Measurements from ENCODE around the gene HSPA12A. TPM values are rescaled to one million over a fixed set of nuclear protein-coding genes. Genes with fewer than 3 reads are reported as not detected.

The HSPA12A gene
- total and polyA plus RNA-seq, 2 experiments from 2014 or later = 8.3 to 9.6 TPM

- DNase-seq (ENCODE audit: low read depth in 1 of 2, low spot score in 1 of 2) = no peak
- Histone ChIP-seq H3K9me3 (ENCODE audit: low read depth) (no peaks in the 10 kb centered on the region), H3K27ac (no peak overlapping the region), H3K4me3 (no peak overlapping the region), H3K4me1 (ENCODE audit: low read depth) (peaks cover 23% of the 10 kb centered on the region), H3K36me3 (no peaks in the 10 kb centered on the region), H3K27me3 (no peaks in the 10 kb centered on the region)
- TF ChIP-seq, protein P1, sequence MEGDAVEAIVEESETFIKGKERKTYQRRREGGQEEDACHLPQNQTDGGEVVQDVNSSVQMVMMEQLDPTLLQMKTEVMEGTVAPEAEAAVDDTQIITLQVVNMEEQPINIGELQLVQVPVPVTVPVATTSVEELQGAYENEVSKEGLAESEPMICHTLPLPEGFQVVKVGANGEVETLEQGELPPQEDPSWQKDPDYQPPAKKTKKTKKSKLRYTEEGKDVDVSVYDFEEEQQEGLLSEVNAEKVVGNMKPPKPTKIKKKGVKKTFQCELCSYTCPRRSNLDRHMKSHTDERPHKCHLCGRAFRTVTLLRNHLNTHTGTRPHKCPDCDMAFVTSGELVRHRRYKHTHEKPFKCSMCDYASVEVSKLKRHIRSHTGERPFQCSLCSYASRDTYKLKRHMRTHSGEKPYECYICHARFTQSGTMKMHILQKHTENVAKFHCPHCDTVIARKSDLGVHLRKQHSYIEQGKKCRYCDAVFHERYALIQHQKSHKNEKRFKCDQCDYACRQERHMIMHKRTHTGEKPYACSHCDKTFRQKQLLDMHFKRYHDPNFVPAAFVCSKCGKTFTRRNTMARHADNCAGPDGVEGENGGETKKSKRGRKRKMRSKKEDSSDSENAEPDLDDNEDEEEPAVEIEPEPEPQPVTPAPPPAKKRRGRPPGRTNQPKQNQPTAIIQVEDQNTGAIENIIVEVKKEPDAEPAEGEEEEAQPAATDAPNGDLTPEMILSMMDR (IDR thresholded peaks at IDR 0.05; ENCODE audit: low read depth, low read length) = no peak
Measured at GRCh38 chr10:116699049-116699448, 43.3 kb downstream of the HSPA12A start.

GRCh38 chr10:116698364-116698763 lies 44.0 kb downstream of the HSPA12A start:
- Histone ChIP-seq H3K4me1 (ENCODE audit: low read depth) (peaks cover 30% of the 10 kb centered on the region), H3K4me3 (no peak overlapping the region), H3K9me3 (ENCODE audit: low read depth) (no peaks in the 10 kb centered on the region), H3K27ac (no peak overlapping the region), H3K27me3 (no peaks in the 10 kb centered on the region), H3K36me3 (no peaks in the 10 kb centered on the region)
- TF ChIP-seq, protein P1 (IDR thresholded peaks at IDR 0.05; ENCODE audit: low read depth, low read length) = no peak
- no peak for DNase-seq (ENCODE audit: low read depth in 1 of 2, low spot score in 1 of 2)

DNA sequence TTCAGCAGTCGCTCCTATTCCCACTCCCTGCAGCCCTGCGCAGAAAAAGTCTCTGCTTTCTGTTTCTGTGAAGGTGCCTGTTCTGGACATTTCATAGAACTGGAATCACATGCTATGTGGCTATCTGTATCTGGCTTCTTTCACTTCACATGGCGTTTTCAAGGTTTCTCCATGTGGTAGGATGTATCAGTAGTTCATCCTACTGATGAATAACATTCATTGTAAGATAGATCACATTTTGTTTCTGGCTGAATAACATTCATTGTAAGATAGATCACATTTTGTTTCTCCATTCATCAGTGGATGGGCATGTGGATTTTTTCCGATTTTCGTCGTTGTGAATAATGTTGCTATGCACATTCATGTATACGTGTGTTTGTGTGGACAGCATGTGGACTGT lies 44.5 kb downstream of the HSPA12A start:
- no peak for DNase-seq (ENCODE audit: low read depth in 1 of 2, low spot score in 1 of 2)
- Histone ChIP-seq H3K4me3 (no peak overlapping the region), H3K36me3 (no peaks in the 10 kb centered on the region), H3K27me3 (no peaks in the 10 kb centered on the region), H3K9me3 (ENCODE audit: low read depth) (no peaks in the 10 kb centered on the region), H3K4me1 (ENCODE audit: low read depth) (peaks cover 30% of the 10 kb centered on the region), H3K27ac (no peak overlapping the region)
- TF ChIP-seq, protein P1 (IDR thresholded peaks at IDR 0.05; ENCODE audit: low read depth, low read length) = no peak

DNA sequence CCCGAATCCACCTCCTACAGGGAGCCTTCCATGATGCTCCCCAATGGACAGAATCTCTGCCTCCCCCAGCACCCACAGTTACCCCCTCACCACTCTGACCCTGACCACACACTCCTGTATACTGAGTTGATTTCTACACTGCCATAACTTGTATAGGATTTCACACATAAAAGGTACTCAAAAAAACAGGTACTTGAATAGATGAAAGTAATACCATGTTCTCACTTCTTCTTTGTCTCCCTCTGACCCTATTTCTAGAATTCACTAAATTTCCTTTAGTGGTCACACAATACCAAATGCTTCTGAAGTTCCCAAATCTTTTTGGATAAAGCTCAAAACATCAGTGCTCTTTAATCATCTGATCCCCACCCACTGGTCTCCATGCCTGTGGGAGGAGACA lies 45.4 kb downstream of the HSPA12A start:
- Histone ChIP-seq H3K36me3 (no peaks in the 10 kb centered on the region), H3K4me1 (ENCODE audit: low read depth) (peaks cover 30% of the 10 kb centered on the region), H3K27ac (no peak overlapping the region), H3K27me3 (no peaks in the 10 kb centered on the region), H3K9me3 (ENCODE audit: low read depth) (no peaks in the 10 kb centered on the region), H3K4me3 (no peak overlapping the region)
- TF ChIP-seq, protein P1 (IDR thresholded peaks at IDR 0.05; ENCODE audit: low read depth, low read length) = no peak
- DNase-seq (ENCODE audit: low read depth in 1 of 2, low spot score in 1 of 2) = no peak

DNA sequence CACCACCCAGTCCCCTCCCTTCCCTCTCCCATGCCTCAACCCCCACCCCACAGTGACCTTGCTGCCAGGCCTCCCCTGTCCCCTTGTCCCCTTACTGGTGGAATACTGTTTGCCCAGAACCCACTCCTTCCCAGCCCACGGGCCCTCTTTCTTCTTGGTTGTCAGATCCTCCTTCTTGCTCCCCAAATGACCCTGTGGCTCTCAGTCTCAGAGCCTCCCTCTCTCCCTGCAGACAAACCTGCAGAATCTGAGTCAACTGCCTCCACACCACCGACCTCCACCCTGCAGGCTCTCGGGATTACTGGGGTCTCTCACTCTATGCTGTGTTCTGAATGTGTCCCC lies 47.5 kb downstream of the HSPA12A start:
- TF ChIP-seq, protein P1 (IDR thresholded peaks at IDR 0.05; ENCODE audit: low read depth, low read length) = no peak
- Histone ChIP-seq H3K4me1 (ENCODE audit: low read depth) (peaks cover 42% of the 10 kb centered on the region), H3K27me3 (no peaks in the 10 kb centered on the region), H3K9me3 (ENCODE audit: low read depth) (no peaks in the 10 kb centered on the region), H3K27ac (no peak overlapping the region), H3K4me3 (no peak overlapping the region), H3K36me3 (no peaks in the 10 kb centered on the region)
- DNase-seq (ENCODE audit: low read depth in 1 of 2, low spot score in 1 of 2) = no peak
